Gastrocnemius medialis (tissue), 4 donors: ENCODE results near the gene EPHX1. TPM values are rescaled to one million over a fixed set of nuclear protein-coding genes. Genes with fewer than 3 reads are reported as not detected.
A peak's percentile ranks its signal among the peaks of the same experiment; 100 is the strongest.

ENCODE experiments used
- ATAC-seq, 2 donors: fragments of 150-250 bp; one replicate each; pipeline ENCODE4 v1.9.1; 2016
- DNase-seq, 2 donors: peaks; one replicate each; pipeline ENCODE4 v3.0.0-alpha.2; 2019
- H3K27ac ChIP-seq, 4 donors: fragments of 200-600 bp; sonication (generic); 1 replicate in 1 of 4; 2 replicates in 3 of 4; pipeline ENCODE4 v1.5.1; 2016 to 2018; ENCODE audit warnings: mild to moderate bottlenecking in 2 of 4, moderate library complexity in 1 of 4
- H3K27me3 ChIP-seq, 3 donors: fragments of 200-600 bp; sonication (generic) in 2 of 3; 1 replicate in 1 of 3; 2 replicates in 2 of 3; pipeline versions ENCODE4 v1.5.1 to v1.6.0; 2016 to 2019; ENCODE audit warnings: mild to moderate bottlenecking in 1 of 3, moderate library complexity in 1 of 3
- H3K36me3 ChIP-seq, 2 donors: fragments of 200-600 bp; sonication (generic) in 1 of 2; one replicate each; pipeline ENCODE4 v1.5.1; 2017 to 2018
- H3K4me1 ChIP-seq, 2 donors: fragments of 200-600 bp; sonication (generic) in 1 of 2; one replicate each; pipeline ENCODE4 v1.5.1; 2016 to 2017; ENCODE audit warnings: mild to moderate bottlenecking in 2 of 2
- H3K4me3 ChIP-seq, 4 donors: fragments of 200-600 bp; sonication (generic) in 3 of 4; 1 replicate in 1 of 4; 2 replicates in 3 of 4; pipeline ENCODE4 v1.5.1; 2016 to 2019; ENCODE audit warnings: mild to moderate bottlenecking in 2 of 4
- H3K9me3 ChIP-seq, 3 donors: fragments of 200-600 bp; sonication (generic) in 2 of 3; 1 replicate in 1 of 3; 2 replicates in 2 of 3; pipeline ENCODE4 v1.5.1; 2016 to 2019
- POLR2A ChIP-seq, 2 donors: fragments of 450-650 bp; IDR thresholded peaks; one replicate each; pipeline ENCODE4 v1.6.1; 2017; ENCODE audit warnings: antibody characterized with exemption in 2 of 2, mild to moderate bottlenecking in 2 of 2, moderate library complexity in 2 of 2
- in situ Hi-C, 4 donors: fragments of 200-750 bp; cut with MboI; loops; one replicate each; pipeline versions ENCODE4 v1.15.0 to v1.8.0; 2017; ENCODE audit warnings: low sequenced_read_pairs in 4 of 4
- intact Hi-C: fragments of 100-400 bp; cut with DNase I; formaldehyde crosslinking; loops from one replicate; pipeline ENCODE4 v1.15.1; 2023; ENCODE audit warnings: low total_unique reads
- total RNA-seq, 4 donors: library from RNA; depleted of rRNA; stranded (reverse); fragments of >200 nt; gene quantifications; one replicate each; pipeline versions ENCODE4 v1.1.0 to v1.2.3, GENCODE V29; 2016
- TF ChIP-seq, protein P1 (sequence below), 5 experiments: fragments of 450-650 bp in 3 of 5; fragments of 200-600 bp in 2 of 5; sonication (generic) in 2 of 5; IDR thresholded peaks in 4 of 5; conservative IDR thresholded peaks in 1 of 5; 1 replicate in 4 of 5; 2 replicates in 1 of 5; pipeline ENCODE4 v1.5.1; 2016 to 2019; ENCODE audit warnings: antibody characterized with exemption in 5 of 5, mild to moderate bottlenecking in 3 of 5, moderate library complexity in 3 of 5

Gene EPHX1
- total RNA-seq, 4 donors from 2014 or later = 65.7 to 155 (median 108) TPM

GRCh38 chr1:225880222-225880588 is 70.3 kb downstream of the EPHX1 start:
- intact Hi-C loops (loop anchor here (2.0 to 10.0 kb wide), 4 partner anchors 45 to 182 kb away; partner anchors contain the start of genes H3-3A, PYCR2 and SDE2), in situ Hi-C loops (no loop called here)
- H3K4me1 ChIP-seq = peaks cover 54 to 55% of the 10 kb centered on the region in 2 donors
- TF ChIP-seq, protein P1, sequence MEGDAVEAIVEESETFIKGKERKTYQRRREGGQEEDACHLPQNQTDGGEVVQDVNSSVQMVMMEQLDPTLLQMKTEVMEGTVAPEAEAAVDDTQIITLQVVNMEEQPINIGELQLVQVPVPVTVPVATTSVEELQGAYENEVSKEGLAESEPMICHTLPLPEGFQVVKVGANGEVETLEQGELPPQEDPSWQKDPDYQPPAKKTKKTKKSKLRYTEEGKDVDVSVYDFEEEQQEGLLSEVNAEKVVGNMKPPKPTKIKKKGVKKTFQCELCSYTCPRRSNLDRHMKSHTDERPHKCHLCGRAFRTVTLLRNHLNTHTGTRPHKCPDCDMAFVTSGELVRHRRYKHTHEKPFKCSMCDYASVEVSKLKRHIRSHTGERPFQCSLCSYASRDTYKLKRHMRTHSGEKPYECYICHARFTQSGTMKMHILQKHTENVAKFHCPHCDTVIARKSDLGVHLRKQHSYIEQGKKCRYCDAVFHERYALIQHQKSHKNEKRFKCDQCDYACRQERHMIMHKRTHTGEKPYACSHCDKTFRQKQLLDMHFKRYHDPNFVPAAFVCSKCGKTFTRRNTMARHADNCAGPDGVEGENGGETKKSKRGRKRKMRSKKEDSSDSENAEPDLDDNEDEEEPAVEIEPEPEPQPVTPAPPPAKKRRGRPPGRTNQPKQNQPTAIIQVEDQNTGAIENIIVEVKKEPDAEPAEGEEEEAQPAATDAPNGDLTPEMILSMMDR (IDR thresholded peaks at IDR 0.05 in 4 of 5, conservative IDR thresholded peaks at IDR 0.05 in 1 of 5) = no peak
- no peak for TF ChIP-seq POLR2A (IDR thresholded peaks at IDR 0.05)
- ATAC-seq (no peak), DNase-seq (peak; percentile 25 to 47)
- peak overlapping the region; percentile 86 to 98 (median 89) for H3K27ac ChIP-seq
- peaks cover 0 to 2% of the 10 kb centered on the region in 2 donors for H3K36me3 ChIP-seq
- H3K4me3 ChIP-seq = no peak overlapping the region
- H3K9me3 ChIP-seq = no peaks in the 10 kb centered on the region
- no peaks in the 10 kb centered on the region for H3K27me3 ChIP-seq

- ATAC-seq (no peak), DNase-seq (no peak)
- TF ChIP-seq, protein P1 (IDR thresholded peaks at IDR 0.05 in 4 of 5, conservative IDR thresholded peaks at IDR 0.05 in 1 of 5) = no peak
- TF ChIP-seq POLR2A (IDR thresholded peaks at IDR 0.05) = no peak
- Histone ChIP-seq H3K27ac (peak overlapping the region; percentile 86 to 98 (median 89)), H3K27me3 (no peaks in the 10 kb centered on the region), H3K36me3 (no peaks in the 10 kb centered on the region), H3K4me1 (peaks cover 54 to 55% of the 10 kb centered on the region in 2 donors), H3K9me3 (no peaks in the 10 kb centered on the region), H3K4me3 (peak overlapping the region in 3 of 4 donors; percentile 77 to 91 (median 85))
- intact Hi-C loops (loop anchor here (2.0 to 10.0 kb wide), 4 partner anchors 44 to 182 kb away; partner anchors contain the start of genes H3-3A, PYCR2 and SDE2), in situ Hi-C loops (no loop called here)
Measured at GRCh38 chr1:225880636-225881035, 70.7 kb downstream of the EPHX1 start.

DNA sequence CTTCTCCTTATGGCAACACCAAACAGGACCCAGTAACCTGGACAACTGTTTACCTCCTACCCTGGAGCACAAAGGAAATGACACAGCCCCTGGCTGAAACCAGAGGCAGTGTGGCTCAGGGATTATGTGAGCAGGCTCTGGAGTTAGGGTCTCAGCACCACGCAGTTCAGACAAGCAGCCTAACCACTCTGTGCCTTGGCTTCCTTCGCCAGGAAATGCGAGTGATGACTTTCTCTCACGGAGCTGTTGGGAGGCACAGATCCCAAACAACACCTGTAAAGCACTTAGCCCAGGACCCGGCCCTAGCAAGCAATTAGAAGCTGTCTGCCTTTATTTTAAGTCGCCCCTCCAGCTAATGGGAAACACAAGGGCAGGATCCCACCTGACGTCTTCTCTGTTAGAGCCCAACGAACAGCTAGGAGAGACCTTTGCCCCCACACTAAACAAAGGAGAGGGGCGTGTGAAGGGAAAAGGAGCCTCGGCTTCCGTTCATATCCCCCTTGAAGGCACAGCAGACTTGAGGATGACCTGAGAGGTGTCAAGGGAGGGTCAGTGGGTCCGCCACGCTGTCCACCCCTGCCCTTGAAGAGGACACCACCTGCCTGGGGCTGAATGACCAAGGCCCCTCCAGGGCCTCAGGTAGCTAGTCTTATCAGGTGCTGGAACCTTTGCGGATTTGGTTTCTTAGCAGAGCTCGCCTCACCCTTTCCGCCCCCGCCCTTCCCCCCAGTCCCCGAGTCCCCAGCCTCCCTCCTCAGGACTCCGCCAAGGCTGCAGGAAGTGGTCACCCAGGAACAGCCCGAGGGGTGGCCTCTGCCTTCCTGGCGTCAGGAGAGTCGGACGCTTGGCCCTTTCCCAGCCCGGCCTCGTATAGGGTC is 71.4 kb downstream of the EPHX1 start:
- intact Hi-C loops = loop anchor here (2.0 to 10.0 kb wide), 4 partner anchors 43 to 181 kb away; partner anchors contain the start of genes H3-3A, PYCR2 and SDE2
- peak; percentile 42 to 61 for DNase-seq
- no peaks in the 10 kb centered on the region for H3K9me3 ChIP-seq
- no peaks in the 10 kb centered on the region for H3K36me3 ChIP-seq
- peaks cover 52 to 54% of the 10 kb centered on the region in 2 donors for H3K4me1 ChIP-seq
- H3K27me3 ChIP-seq = no peaks in the 10 kb centered on the region
- in situ Hi-C loops = no loop called here
- H3K4me3 ChIP-seq = peak overlapping the region; percentile 77 to 99 (median 88)
- TF ChIP-seq POLR2A (IDR thresholded peaks at IDR 0.05) = no peak
- TF ChIP-seq, protein P1 (IDR thresholded peaks at IDR 0.05 in 4 of 5, conservative IDR thresholded peaks at IDR 0.05 in 1 of 5) = no peak
- peak; percentile 35 for ATAC-seq
- peak overlapping the region; percentile 86 to 98 (median 89) for H3K27ac ChIP-seq

DNA sequence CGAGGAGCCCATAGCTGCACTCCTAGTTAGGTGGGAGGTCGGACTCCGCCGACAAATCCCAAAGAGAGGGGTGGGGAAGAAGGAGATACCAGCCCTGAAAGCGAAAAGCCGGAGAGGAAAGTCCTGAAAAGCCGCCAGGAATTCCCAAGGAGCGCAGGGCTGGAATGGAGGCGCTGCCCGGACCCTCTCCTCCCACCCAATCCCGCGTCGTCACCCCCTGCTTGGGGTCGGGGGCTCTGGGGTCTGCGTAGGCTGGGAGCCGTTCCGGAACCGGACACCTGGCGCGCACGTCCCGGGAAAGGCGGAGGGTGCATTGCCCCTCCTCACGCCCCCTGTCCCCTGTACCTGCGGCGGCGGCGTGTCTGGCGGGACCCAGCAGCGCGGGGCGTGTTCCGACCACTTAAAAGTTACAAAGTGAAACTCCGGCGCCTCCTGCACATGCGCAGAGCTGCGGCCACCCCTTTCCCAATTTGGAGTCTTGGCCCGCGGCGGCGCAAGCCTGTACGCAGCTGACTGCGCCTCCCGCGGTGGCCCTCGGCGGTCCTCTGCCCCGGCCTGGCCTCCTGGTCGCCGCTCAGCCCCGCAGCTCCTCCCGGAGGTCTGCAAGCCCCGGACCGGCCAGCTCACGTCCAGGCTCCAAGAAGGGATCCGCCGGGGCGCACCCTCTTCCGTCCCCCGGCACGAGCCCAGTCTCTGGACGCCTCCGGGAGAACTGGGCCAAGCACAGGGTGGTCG is 72.2 kb downstream of the EPHX1 start, which contains the start of gene TMEM63A:
Gene TMEM63A, minus strand, starts transcription at position 422 of the 735 bp plus-strand sequence. CDS start 4,800 bp downstream, outside the sequence.
- ATAC-seq = peak; percentile 70 to 73
- TF ChIP-seq, protein P1 (IDR thresholded peaks at IDR 0.05 in 4 of 5, conservative IDR thresholded peaks at IDR 0.05 in 1 of 5) = peak; percentile 43 to 71 (median 55)
- peak; percentile 72 to 77 for TF ChIP-seq POLR2A (IDR thresholded peaks at IDR 0.05)
- Histone ChIP-seq H3K36me3 (no peaks in the 10 kb centered on the region), H3K4me1 (peaks cover 44 to 49% of the 10 kb centered on the region in 2 donors), H3K4me3 (peak within 1 kb of the TSS; percentile 77 to 99 (median 88)), H3K27ac (peak within 1 kb of the TSS; percentile 86 to 98 (median 89)), H3K27me3 (no peaks in the 10 kb centered on the region), H3K9me3 (no peaks in the 10 kb centered on the region)
- intact Hi-C loops = loop anchor here (1.0 to 10.0 kb wide), 6 partner anchors 43 to 180 kb away; partner anchors contain the start of genes H3-3A, PYCR2, SDE2 and SRP9
- peak; percentile 86 to 92 for DNase-seq
- in situ Hi-C loops = no loop called here
